Thoracic aorta (tissue), 2 donors: ENCODE measurements around the gene TAF5L. TPM values are rescaled to one million over a fixed set of nuclear protein-coding genes. Genes with fewer than 3 reads are reported as not detected.

ENCODE experiments used
- ATAC-seq: fragments of 150-250 bp; one replicate; pipeline ENCODE4 v1.8.0; 2017; ENCODE audit warnings: low read depth; ENCODE audit not compliant: insufficient number of reproducible peaks, low FRiP score
- DNase-seq: peaks from one replicate; pipeline ENCODE4 v3.0.0-alpha.2; 2020; ENCODE audit warnings: low spot score
- H3K27ac ChIP-seq, 2 donors: fragments of 200-600 bp; sonication (generic); 1 replicate in 1 of 2; 2 replicates in 1 of 2; pipeline ENCODE4 v1.5.1; 2016; ENCODE audit warnings: mild to moderate bottlenecking in 2 of 2, moderate library complexity in 2 of 2
- H3K27me3 ChIP-seq: fragments of 200-600 bp; sonication (generic); replicated peaks from 2 replicates; pipeline ENCODE4 v1.6.0; 2016; ENCODE audit warnings: mild to moderate bottlenecking; ENCODE audit not compliant: insufficient read depth
- H3K36me3 ChIP-seq: fragments of 200-600 bp; sonication (generic); one replicate; pipeline ENCODE4 v1.5.1; 2016
- H3K4me1 ChIP-seq, 2 donors: fragments of 200-600 bp; sonication (generic); 1 replicate in 1 of 2; 2 replicates in 1 of 2; pipeline versions ENCODE4 v1.5.1 to v1.6.0; 2016; ENCODE audit warnings: low read depth in 2 of 2, mild to moderate bottlenecking in 1 of 2; ENCODE audit not compliant: control insufficient read depth in 1 of 2
- H3K4me3 ChIP-seq: fragments of 200-600 bp; sonication (generic); 2 replicates; pipeline ENCODE4 v1.5.1; 2016; ENCODE audit warnings: mild to moderate bottlenecking
- H3K9me3 ChIP-seq: fragments of 200-600 bp; sonication (generic); 2 replicates; pipeline ENCODE4 v1.5.1; 2016
- total RNA-seq, 2 donors: library from RNA; depleted of rRNA; stranded (reverse); fragments of >200 nt; gene quantifications; one replicate each; pipeline versions ENCODE4 v1.1.0 to v1.2.3, GENCODE V29; 2016
- TF ChIP-seq, protein P1 (sequence below): fragments of 200-600 bp; sonication (generic); IDR thresholded peaks from one replicate; pipeline ENCODE4 v1.5.1; 2019; ENCODE audit warnings: antibody characterized with exemption

The TAF5L gene
- total RNA-seq, 2 donors from 2014 or later: 21.5 to 29.8 TPM

DNA sequence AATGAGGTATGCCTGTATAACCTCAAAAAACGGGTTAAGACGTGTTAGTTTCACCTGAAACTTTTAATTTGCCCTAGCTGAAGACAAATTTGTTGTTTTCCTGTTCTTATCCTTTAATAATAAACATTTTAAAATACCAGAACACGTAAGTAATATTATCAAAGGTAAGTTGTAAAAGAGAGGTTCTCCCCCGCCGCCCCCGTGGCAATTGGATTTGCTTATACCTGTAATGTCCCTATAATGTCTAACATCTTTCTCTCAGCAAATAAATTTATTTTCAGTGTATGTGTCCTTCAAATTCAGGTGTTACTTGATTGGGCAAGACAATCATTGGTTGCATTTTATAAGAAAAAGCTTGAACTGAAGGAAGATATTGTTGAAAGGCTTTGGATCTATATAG is 6.0 kb upstream of the TAF5L start:
- H3K27me3 ChIP-seq: no peaks in the 10 kb centered on the region
- H3K36me3 ChIP-seq: peaks cover 24% of the 10 kb centered on the region
- H3K9me3 ChIP-seq: no peaks in the 10 kb centered on the region
- H3K4me3 ChIP-seq: no peak overlapping the region
- TF ChIP-seq, protein P1, sequence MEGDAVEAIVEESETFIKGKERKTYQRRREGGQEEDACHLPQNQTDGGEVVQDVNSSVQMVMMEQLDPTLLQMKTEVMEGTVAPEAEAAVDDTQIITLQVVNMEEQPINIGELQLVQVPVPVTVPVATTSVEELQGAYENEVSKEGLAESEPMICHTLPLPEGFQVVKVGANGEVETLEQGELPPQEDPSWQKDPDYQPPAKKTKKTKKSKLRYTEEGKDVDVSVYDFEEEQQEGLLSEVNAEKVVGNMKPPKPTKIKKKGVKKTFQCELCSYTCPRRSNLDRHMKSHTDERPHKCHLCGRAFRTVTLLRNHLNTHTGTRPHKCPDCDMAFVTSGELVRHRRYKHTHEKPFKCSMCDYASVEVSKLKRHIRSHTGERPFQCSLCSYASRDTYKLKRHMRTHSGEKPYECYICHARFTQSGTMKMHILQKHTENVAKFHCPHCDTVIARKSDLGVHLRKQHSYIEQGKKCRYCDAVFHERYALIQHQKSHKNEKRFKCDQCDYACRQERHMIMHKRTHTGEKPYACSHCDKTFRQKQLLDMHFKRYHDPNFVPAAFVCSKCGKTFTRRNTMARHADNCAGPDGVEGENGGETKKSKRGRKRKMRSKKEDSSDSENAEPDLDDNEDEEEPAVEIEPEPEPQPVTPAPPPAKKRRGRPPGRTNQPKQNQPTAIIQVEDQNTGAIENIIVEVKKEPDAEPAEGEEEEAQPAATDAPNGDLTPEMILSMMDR: no peak
- H3K27ac ChIP-seq: no peak overlapping the region
- H3K4me1 ChIP-seq: peaks cover 8% of the 10 kb centered on the region in 2 donors
- ATAC-seq: no peak
- no peak for DNase-seq

DNA sequence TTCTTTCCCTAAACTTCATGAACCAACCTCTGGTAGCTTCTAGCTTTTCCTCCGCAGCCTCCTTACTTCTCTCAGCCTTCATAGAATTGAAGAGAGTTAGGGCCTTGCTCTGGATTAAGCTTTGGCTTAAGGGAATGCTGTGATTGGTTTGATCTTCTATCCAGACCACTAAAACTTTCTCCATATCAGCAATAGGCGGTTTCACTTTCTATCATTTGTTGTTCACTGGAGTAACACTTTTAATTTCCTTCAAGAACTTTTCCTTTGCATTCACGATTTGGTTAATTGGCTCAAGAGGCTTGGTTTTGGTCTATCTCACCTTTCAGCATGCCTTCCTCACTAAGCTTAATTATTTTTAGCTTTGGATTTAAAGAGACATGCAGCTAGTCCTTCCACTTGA is 5.2 kb upstream of the TAF5L start:
- no peak for DNase-seq
- no peaks in the 10 kb centered on the region for H3K9me3 ChIP-seq
- no peak overlapping the region for H3K27ac ChIP-seq
- H3K27me3 ChIP-seq: no peaks in the 10 kb centered on the region
- H3K4me3 ChIP-seq: no peak overlapping the region
- no peak for ATAC-seq
- H3K36me3 ChIP-seq: peaks cover 17% of the 10 kb centered on the region
- TF ChIP-seq, protein P1: no peak
- peaks cover 11 to 15% of the 10 kb centered on the region in 2 donors for H3K4me1 ChIP-seq

DNA sequence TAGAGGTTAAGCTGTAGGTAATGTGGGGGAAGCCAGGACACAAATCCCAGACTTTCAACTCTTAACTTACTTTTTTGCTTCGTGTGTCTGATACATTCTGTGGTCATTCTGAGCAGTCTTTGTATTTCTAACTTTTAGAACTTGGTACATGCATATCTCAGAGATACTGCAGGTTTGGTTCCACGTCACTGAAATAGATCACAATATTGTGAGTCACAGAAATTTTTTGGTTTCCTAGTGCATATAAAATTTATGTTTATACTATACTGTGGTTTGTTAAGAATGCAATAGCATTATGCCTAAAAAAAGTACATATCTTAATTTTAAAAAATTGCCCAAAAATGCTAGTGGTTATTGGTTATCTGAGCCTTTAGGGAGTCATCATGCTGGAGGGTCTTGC is 3.3 kb upstream of the TAF5L start:
- H3K9me3 ChIP-seq: no peaks in the 10 kb centered on the region
- H3K27me3 ChIP-seq: no peaks in the 10 kb centered on the region
- peaks cover 1% of the 10 kb centered on the region for H3K36me3 ChIP-seq
- TF ChIP-seq, protein P1: no peak
- H3K27ac ChIP-seq: no peak overlapping the region
- no peak for ATAC-seq
- H3K4me3 ChIP-seq: no peak overlapping the region
- no peak for DNase-seq
- H3K4me1 ChIP-seq: peaks cover 16 to 20% of the 10 kb centered on the region in 2 donors

DNA sequence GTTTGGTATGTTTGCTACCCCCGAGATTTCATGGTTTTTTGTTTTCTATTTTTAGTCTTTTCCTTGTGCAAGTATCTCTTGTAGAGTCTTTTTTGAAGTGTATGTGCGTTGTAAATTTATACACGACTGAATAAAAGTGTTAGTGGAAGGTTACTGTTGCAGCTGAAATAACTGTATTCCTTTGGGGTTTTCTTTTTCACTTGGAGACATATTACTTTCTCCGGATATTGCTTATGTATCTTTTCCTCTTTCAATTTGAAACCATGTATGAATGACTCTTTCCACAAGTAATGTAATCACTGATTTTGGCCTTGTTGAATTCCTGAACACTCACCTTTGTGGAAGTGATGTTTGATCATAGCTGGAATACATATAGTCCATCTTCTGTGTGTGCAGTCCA is 1.1 kb upstream of the TAF5L start:
- ATAC-seq: no peak
- no peaks in the 10 kb centered on the region for H3K9me3 ChIP-seq
- H3K27ac ChIP-seq: peak overlapping the region; percentile 58 to 86
- H3K27me3 ChIP-seq: no peaks in the 10 kb centered on the region
- TF ChIP-seq, protein P1: no peak
- no peak for DNase-seq
- peaks cover 29 to 42% of the 10 kb centered on the region in 2 donors for H3K4me1 ChIP-seq
- H3K36me3 ChIP-seq: no peaks in the 10 kb centered on the region
- H3K4me3 ChIP-seq: peak overlapping the region; percentile 79

DNA sequence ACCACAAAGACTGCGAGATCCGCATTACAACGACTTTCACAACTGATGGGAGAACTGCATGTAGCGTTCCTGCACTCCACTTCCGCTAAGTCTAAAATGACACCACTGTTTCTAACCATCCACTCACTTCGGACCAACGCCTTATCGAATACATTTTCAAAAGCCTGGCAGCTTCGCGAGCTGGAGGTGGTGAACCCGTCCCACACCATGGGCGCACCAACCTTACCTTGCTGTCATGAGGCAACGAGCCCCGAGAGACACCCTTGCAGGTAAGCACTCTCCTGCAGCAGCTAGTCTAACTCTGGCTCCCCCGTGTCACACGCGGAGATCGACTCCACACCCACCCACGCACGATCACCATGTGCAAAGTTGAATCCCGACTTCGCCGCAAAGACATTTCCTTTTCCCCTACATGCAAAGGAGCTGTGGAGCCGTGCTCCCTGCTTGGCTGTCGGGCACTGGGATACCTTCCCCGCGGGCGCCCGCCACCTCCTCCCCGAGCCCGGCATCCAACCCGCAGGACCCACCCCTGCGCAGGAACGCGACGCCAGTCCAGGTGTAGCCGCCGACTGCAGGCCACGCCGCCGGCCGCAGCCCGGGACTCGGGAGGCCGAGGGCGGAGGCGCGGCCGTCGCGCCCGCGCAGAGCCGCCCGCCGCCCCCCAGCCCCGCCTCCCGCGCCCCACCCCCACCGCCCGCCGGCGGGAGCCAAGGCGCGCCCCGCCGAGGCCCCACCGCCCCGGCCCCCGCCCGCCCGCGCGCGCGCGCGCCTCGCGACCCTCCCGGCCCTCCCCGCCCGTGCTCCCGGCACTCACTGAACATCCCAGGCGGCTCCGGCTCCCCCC is 629 bp downstream of the TAF5L start:
- H3K27ac ChIP-seq: peak overlapping the region; percentile 70 to 86
- H3K4me3 ChIP-seq: peak overlapping the region; percentile 81
- H3K36me3 ChIP-seq: no peaks in the 10 kb centered on the region
- no peak for DNase-seq
- ATAC-seq: no peak
- H3K4me1 ChIP-seq: peaks cover 36 to 55% of the 10 kb centered on the region in 2 donors
- TF ChIP-seq, protein P1: no peak
- no peaks in the 10 kb centered on the region for H3K27me3 ChIP-seq
- no peaks in the 10 kb centered on the region for H3K9me3 ChIP-seq
